Activated CD8-positive, alpha-beta T cell treated with anti-CD3 and anti-CD28 coated beads for 36 hours (primary cell): ENCODE results near the gene NBPF6. TPM values are rescaled to one million over a fixed set of nuclear protein-coding genes. Genes with fewer than 3 reads are reported as not detected.
"Not testable (repeated sequence)": the region's sequence is repeated elsewhere in the genome, so short reads cannot be mapped to it uniquely, and the experiment has no call there.

ENCODE experiments used
- ATAC-seq: fragments of 200-7000 bp; cut with Tn5 transposase; one replicate; pipeline ENCODE4 v1.10.0; 2021; ENCODE audit warnings: mild to moderate bottlenecking, moderate library complexity
- CTCF ChIA-PET: fragments of 350-600 bp; sonication (Branson Sonifier 250); formaldehyde crosslinking; loops from one replicate; lab custom pipeline; 2021; ENCODE audit warnings: antibody characterized with exemption; lab: Charles Lee
- POLR2A ChIA-PET: fragments of 350-600 bp; sonication (Branson Sonifier 250); formaldehyde crosslinking; loops from one replicate; lab custom pipeline; 2021; ENCODE audit warnings: antibody characterized with exemption; lab: Charles Lee
- DNase-seq: peaks from one replicate; pipeline ENCODE4 v3.0.0-alpha.2; 2020
- H3K27ac Mint-ChIP-seq: one replicate; pipeline ENCODE4 v1.8.0; 2021; ENCODE audit warnings: mild to moderate bottlenecking, mixed read lengths
- H3K27me3 Mint-ChIP-seq: one replicate; pipeline ENCODE4 v1.8.0; 2021; ENCODE audit warnings: mixed read lengths
- H3K36me3 Mint-ChIP-seq: one replicate; pipeline ENCODE4 v1.8.0; 2021; ENCODE audit warnings: low read depth, mixed read lengths
- H3K4me1 Mint-ChIP-seq: one replicate; pipeline ENCODE4 v1.8.0; 2021; ENCODE audit warnings: low read depth, mixed read lengths
- H3K4me3 Mint-ChIP-seq: one replicate; pipeline ENCODE4 v1.8.0; 2021; ENCODE audit warnings: mild to moderate bottlenecking, moderate library complexity, mixed read lengths
- H3K9me3 Mint-ChIP-seq: one replicate; pipeline ENCODE4 v1.8.0; 2021; ENCODE audit warnings: mixed read lengths
- intact Hi-C: fragments of 100-400 bp; cut with micrococcal nuclease; formaldehyde crosslinking; loops from one replicate; pipeline ENCODE4 v1.10.0; 2022
- total RNA-seq, 2 experiments: library from RNA; stranded (reverse); gene quantifications; one replicate each; pipeline ENCODE4 v1.2.3, GENCODE V29; 2021
- TF ChIP-seq, protein P1 (sequence below): fragments of 200-600 bp; IDR thresholded peaks from one replicate; pipeline ENCODE4 v1.8.0; 2022; ENCODE audit warnings: antibody characterized with exemption, mild to moderate bottlenecking

NBPF6 gene
- total RNA-seq, 2 experiments from 2014 or later = not detected

DNA sequence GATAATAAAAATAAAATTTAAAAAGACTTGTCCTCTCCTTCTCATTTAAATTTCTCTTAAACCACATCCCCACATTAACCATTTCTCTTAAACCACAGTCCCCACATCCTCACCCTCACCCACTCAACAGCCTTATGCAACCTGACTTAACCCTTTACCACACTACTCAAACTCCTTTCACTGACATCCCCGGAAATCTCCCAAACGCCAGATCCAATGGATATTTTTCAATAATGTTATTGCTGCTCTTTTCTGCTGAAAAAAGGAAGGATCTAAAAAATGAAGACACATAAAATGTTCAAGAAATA lies 55.6 kb downstream of the NBPF6 start:
- ChIA-PET CTCF (interaction anchor here (1.0 to 2.4 kb wide), 4 partner anchors 55 to 139 kb away, joined by 4 to 22 read pairs (median 8); partner anchors contain the start of gene EEIG2), POLR2A (interaction anchor here (0.6 to 1.6 kb wide), 3 partner anchors 9 to 186 kb away, joined by 3 to 6 read pairs (median 4); partner anchors contain the start of gene PRPF38B)
- intact Hi-C loops = no loop called here

DNA sequence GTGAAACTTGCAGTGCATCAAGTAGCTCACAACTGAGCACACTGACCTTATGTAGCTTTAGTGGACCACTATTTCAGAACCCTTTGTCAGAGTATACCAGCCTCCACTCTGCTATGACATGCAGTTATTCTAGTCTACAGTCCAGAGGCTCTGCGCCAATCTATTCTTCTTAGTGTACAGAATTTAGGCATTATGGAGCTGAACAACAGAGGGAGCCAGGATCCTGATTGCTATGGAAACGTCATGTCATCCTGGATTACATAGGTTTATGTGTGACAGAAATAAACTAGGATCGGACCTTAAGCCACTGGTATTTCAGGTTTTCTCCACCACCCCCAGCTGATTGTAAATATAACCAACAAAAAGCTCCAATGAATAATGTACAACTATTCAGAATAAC lies 61.6 kb downstream of the NBPF6 start:
- H3K4me3 Mint-ChIP-seq = no peak overlapping the region
- no peaks in the 10 kb centered on the region for H3K9me3 Mint-ChIP-seq
- ChIA-PET POLR2A (interaction anchor here (0.7 kb wide), 1 partner anchor 132 kb away, joined by 3 read pairs; no protein-coding TSS in a partner anchor), CTCF (interaction anchor here (0.8 to 5.9 kb wide), 13 partner anchors 10 to 385 kb away, joined by 3 to 110 read pairs (median 5); partner anchors contain the start of genes EEIG2 and PRPF38B)
- H3K27ac Mint-ChIP-seq = no peak overlapping the region
- intact Hi-C loops = loop anchor here (1.0 to 2.0 kb wide), 2 partner anchors 50 to 135 kb away; no protein-coding TSS in a partner anchor
- TF ChIP-seq, protein P1, sequence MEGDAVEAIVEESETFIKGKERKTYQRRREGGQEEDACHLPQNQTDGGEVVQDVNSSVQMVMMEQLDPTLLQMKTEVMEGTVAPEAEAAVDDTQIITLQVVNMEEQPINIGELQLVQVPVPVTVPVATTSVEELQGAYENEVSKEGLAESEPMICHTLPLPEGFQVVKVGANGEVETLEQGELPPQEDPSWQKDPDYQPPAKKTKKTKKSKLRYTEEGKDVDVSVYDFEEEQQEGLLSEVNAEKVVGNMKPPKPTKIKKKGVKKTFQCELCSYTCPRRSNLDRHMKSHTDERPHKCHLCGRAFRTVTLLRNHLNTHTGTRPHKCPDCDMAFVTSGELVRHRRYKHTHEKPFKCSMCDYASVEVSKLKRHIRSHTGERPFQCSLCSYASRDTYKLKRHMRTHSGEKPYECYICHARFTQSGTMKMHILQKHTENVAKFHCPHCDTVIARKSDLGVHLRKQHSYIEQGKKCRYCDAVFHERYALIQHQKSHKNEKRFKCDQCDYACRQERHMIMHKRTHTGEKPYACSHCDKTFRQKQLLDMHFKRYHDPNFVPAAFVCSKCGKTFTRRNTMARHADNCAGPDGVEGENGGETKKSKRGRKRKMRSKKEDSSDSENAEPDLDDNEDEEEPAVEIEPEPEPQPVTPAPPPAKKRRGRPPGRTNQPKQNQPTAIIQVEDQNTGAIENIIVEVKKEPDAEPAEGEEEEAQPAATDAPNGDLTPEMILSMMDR = no peak
- ATAC-seq (no peak), DNase-seq (no peak)
- no peaks in the 10 kb centered on the region for H3K36me3 Mint-ChIP-seq
- peaks cover 8% of the 10 kb centered on the region for H3K27me3 Mint-ChIP-seq
- no peaks in the 10 kb centered on the region for H3K4me1 Mint-ChIP-seq

More for the DNA sequence above, 55.6 kb downstream of the NBPF6 start:
- TF ChIP-seq, protein P1 = no peak
- Mint-ChIP-seq H3K27me3 (peaks cover 27% of the 10 kb centered on the region), H3K4me1 (no peaks in the 10 kb centered on the region), H3K36me3 (no peaks in the 10 kb centered on the region), H3K27ac (no peak overlapping the region), H3K9me3 (no peaks in the 10 kb centered on the region), H3K4me3 (no peak overlapping the region)
- DNase-seq = peak; percentile 35
- ATAC-seq = no peak

DNA sequence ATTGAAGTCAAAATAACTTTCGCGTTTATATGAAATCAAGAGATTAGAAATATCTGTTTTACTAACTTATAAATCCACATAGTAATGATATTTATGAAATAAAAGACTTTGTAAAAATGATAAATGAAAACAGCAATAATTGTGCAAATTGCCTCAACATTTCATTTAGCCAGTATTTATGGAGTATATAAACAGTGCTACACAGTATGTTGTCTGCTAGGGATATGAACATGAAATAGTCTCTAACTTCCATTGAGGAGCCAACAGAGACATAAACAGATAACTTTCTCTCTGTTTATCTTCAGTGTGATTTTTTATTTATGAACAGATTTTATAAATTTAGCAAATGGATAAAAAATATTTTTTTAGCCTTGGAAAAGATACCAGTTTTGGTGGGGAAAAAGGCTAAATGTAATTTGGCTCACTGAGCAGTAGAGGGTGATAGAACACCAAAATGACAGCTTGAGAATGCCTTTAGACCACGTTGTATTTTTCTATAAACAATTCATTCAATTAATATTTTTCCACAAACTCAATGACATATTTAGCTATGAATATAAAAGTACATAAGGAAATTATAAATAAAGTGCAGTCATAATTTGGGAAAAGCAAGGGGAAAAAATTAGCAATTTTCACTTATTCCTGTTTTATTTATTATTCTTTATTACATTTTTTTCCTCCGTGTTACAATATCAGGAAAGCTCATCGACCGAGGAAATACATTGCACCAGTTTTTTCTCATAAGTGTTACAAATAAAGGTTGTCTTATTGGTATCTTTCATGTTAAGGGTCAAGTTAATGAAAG lies 62.3 kb downstream of the NBPF6 start:
- intact Hi-C loops = loop anchor here (1.0 kb wide), 1 partner anchor 49 kb away; no protein-coding TSS in a partner anchor
- TF ChIP-seq, protein P1 = peak; percentile 93
- DNase-seq (no peak), ATAC-seq (peak; percentile 64)
- peaks cover 8% of the 10 kb centered on the region for H3K27me3 Mint-ChIP-seq
- H3K36me3 Mint-ChIP-seq = no peaks in the 10 kb centered on the region
- H3K27ac Mint-ChIP-seq = no peak overlapping the region
- no peaks in the 10 kb centered on the region for H3K4me1 Mint-ChIP-seq
- POLR2A ChIA-PET = interaction anchor here (0.7 to 1.2 kb wide), 4 partner anchors 47 to 134 kb away, joined by 3 to 5 read pairs (median 4); no protein-coding TSS in a partner anchor
- H3K4me3 Mint-ChIP-seq = no peak overlapping the region
- CTCF ChIA-PET = interaction anchor here (0.6 to 5.9 kb wide), 21 partner anchors 9 to 197 kb away, joined by 3 to 110 read pairs (median 5); partner anchors contain the start of genes EEIG2 and PRPF38B
- H3K9me3 Mint-ChIP-seq = no peaks in the 10 kb centered on the region

DNA sequence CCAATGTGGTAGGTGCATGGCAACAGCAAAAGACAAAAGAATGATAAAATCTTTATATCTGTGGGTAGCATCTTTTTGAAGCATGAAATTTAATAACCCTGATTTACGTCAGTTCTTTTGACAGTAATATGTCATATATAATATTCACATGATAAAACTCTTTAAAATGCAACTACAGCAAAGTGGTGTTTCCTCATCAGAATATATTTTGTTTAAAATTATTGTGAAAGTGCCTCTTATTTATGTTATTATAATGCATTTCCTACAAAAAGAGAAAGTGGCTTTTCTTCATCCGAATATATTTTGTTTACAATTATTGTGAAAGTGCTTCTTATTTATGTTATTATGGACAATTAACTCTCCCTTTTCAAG lies 62.9 kb downstream of the NBPF6 start:
- Mint-ChIP-seq H3K4me1 (no peaks in the 10 kb centered on the region), H3K36me3 (no peaks in the 10 kb centered on the region), H3K27ac (no peak overlapping the region), H3K4me3 (no peak overlapping the region), H3K27me3 (peaks cover 6% of the 10 kb centered on the region), H3K9me3 (no peaks in the 10 kb centered on the region)
- ChIA-PET CTCF (interaction anchor here (0.6 to 5.9 kb wide), 18 partner anchors 9 to 196 kb away, joined by 3 to 110 read pairs (median 5); partner anchors contain the start of genes EEIG2 and PRPF38B), POLR2A (interaction anchor here (1.0 to 1.2 kb wide), 3 partner anchors 46 to 134 kb away, joined by 3 to 5 read pairs (median 4); no protein-coding TSS in a partner anchor)
- TF ChIP-seq, protein P1 = no peak
- no peak for ATAC-seq
- no peak for DNase-seq
- intact Hi-C loops = no loop called here

DNA sequence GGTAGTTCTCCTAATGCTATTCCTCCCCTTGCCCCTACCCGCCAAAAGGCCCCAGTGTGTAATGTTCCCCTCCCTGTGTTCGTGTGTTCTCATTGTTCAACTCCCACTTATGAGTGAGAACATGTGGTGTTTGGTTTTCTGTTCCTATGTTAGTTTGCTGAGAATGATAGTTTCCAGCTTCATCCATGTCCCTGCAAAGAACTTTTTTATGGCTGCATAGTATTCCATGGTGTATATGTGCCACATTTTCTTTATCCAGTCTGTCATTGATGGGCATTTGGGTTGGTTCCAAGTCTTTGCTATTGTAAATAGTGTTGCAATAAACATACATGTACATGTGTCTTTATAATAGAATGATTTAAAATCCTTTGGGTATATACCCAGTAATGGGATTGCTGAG lies 63.8 kb downstream of the NBPF6 start:
- H3K27ac Mint-ChIP-seq, intact Hi-C loops, ATAC-seq, H3K4me1 Mint-ChIP-seq, H3K4me3 Mint-ChIP-seq, DNase-seq, H3K36me3 Mint-ChIP-seq, POLR2A ChIA-PET, H3K27me3 Mint-ChIP-seq, H3K9me3 Mint-ChIP-seq: not testable (repeated sequence)
- CTCF ChIA-PET = interaction anchor here (0.7 to 4.0 kb wide), 2 partner anchors 47 to 130 kb away, joined by 3 to 27 read pairs; partner anchors contain the start of gene EEIG2

DNA sequence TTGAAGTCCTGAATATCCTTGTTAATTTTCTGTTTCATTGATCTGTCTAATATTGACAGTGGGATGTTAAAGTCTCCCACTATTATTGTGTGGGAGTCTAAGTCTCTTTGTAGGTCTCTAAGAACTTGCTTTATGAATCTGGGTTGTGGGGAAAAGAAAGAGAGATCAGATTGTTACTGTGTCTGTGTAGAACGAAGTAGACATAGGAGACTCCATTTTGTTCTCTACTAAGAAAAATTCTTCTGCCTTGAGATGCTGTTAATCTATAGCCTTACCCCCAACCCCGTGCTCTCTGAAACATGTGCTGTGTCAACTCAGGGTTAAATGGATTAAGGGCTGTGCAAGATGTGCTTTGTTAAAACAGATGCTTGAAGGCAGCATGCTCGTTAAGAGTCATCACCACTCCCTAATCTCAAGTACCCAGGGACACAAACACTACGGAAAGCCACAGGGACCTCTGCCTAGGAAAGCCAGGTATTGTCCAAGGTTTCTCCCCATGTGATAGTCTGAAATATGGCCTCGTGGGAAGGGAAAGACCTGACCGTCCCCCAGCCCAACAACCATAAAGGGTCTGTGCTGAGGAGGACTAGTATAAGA lies 67.3 kb downstream of the NBPF6 start:
- H3K27me3 Mint-ChIP-seq, intact Hi-C loops: not testable (repeated sequence)
- CTCF ChIA-PET = interaction anchor here (4.0 kb wide), 1 partner anchor 43 kb away, joined by 27 read pairs; the partner anchor contains the start of gene EEIG2

More for the DNA sequence above, 67.3 kb downstream of the NBPF6 start:
- H3K4me3 Mint-ChIP-seq, H3K27ac Mint-ChIP-seq, DNase-seq, H3K4me1 Mint-ChIP-seq, H3K9me3 Mint-ChIP-seq, POLR2A ChIA-PET, ATAC-seq, H3K36me3 Mint-ChIP-seq: not testable (repeated sequence)
